Naive B cell (primary cell): ENCODE data around the gene INAVA. TPM values are rescaled to one million over a fixed set of nuclear protein-coding genes. Genes with fewer than 3 reads are reported as not detected.

Source experiments
- ATAC-seq, 2 donors: fragments of 150-1000 bp; cut with Tn5 transposase; 2 replicates each; pipeline ENCODE4 v1.10.0; 2021; ENCODE audit warnings: low read depth in 2 of 2, mild to moderate bottlenecking in 2 of 2, moderate library complexity in 2 of 2
- DNase-seq: peaks from one replicate; pipeline ENCODE4 v3.0.0; 2022
- H3K27ac Mint-ChIP-seq, 6 donors: one replicate each; pipeline ENCODE4 v1.8.0; 2020 to 2022; ENCODE audit warnings: mild to moderate bottlenecking in 6 of 6, mixed read lengths in 6 of 6, moderate library complexity in 5 of 6, inconsistent platforms in 2 of 6
- H3K27me3 Mint-ChIP-seq, 3 donors: one replicate each; pipeline ENCODE4 v1.8.0; 2021 to 2022; ENCODE audit warnings: mixed read lengths in 3 of 3, mild to moderate bottlenecking in 1 of 3
- H3K36me3 Mint-ChIP-seq, 2 donors: one replicate each; pipeline ENCODE4 v1.8.0; 2020 to 2022; ENCODE audit warnings: mixed read lengths in 2 of 2, inconsistent platforms in 1 of 2, mild to moderate bottlenecking in 1 of 2
- H3K4me1 Mint-ChIP-seq, 3 donors: one replicate each; pipeline ENCODE4 v1.8.0; 2020 to 2022; ENCODE audit warnings: mixed read lengths in 3 of 3, inconsistent platforms in 1 of 3, mild to moderate bottlenecking in 1 of 3, moderate library complexity in 1 of 3
- H3K4me3 Mint-ChIP-seq, 8 donors: one replicate each; pipeline ENCODE4 v1.8.0; 2020 to 2022; ENCODE audit warnings: mild to moderate bottlenecking in 8 of 8, mixed read lengths in 8 of 8, moderate library complexity in 8 of 8, inconsistent platforms in 2 of 8
- H3K9me3 Mint-ChIP-seq, 7 donors: one replicate each; pipeline ENCODE4 v1.8.0; 2020 to 2022; ENCODE audit warnings: mixed read lengths in 7 of 7, mild to moderate bottlenecking in 5 of 7, inconsistent platforms in 2 of 7, moderate library complexity in 1 of 7
- polyA plus RNA-seq, 6 donors: library from polyadenylated mRNA; unstranded; fragments of 300-500 nt; fragmentation: Illumina TruSeq; gene quantifications; one replicate each; pipeline ENCODE4 v1.2.3, GENCODE V29; 2021; ENCODE audit warnings: low read depth in 6 of 6

The INAVA gene
- polyA plus RNA-seq, 6 donors from 2014 or later: not detected

GRCh38 chr1:200869376-200869752 is 25.3 kb upstream of the INAVA start:
- Mint-ChIP-seq H3K27me3 (peaks cover 22 to 37% (median 22%) of the 10 kb centered on the region in 3 donors), H3K36me3 (peaks cover 0 to 9% of the 10 kb centered on the region in 2 donors)

GRCh38 chr1:200869753-200870391 is 24.8 kb upstream of the INAVA start:
- ATAC-seq: peak; percentile 40 to 50
- H3K27me3 Mint-ChIP-seq: peaks cover 27 to 42% (median 27%) of the 10 kb centered on the region in 3 donors

More at GRCh38 chr1:200869376-200869752, 25.3 kb upstream of the INAVA start:
- peak overlapping the region in 6 of 8 donors; percentile 28 to 77 (median 60) for H3K4me3 Mint-ChIP-seq
- ATAC-seq: peak in 1 of 2 donors; percentile 5
- DNase-seq: no peak
- H3K27ac Mint-ChIP-seq: peak overlapping the region in 3 of 6 donors; percentile 35 to 64 (median 63)
- peaks cover 9 to 29% (median 23%) of the 10 kb centered on the region in 3 donors for H3K4me1 Mint-ChIP-seq
- H3K9me3 Mint-ChIP-seq: no peaks in the 10 kb centered on the region

GRCh38 chr1:200872446-200873115 is 22.1 kb upstream of the INAVA start, which contains the start of gene GPR25:
Gene GPR25 (plus strand): TSS chr1:200872981. CDS start chr1:200873038, 57 bp downstream.
- no peaks in the 10 kb centered on the region for H3K9me3 Mint-ChIP-seq
- peaks cover 42 to 57% (median 48%) of the 10 kb centered on the region in 3 donors for H3K27me3 Mint-ChIP-seq
- peak within 1 kb of the TSS in 7 of 8 donors; percentile 59 to 74 (median 62) for H3K4me3 Mint-ChIP-seq
- DNase-seq (no peak), ATAC-seq (no peak)
- peak within 1 kb of the TSS in 3 of 6 donors; percentile 47 to 64 (median 55) for H3K27ac Mint-ChIP-seq
- H3K36me3 Mint-ChIP-seq: peaks cover 0 to 14% of the 10 kb centered on the region in 2 donors
- peaks cover 13 to 34% (median 27%) of the 10 kb centered on the region in 3 donors for H3K4me1 Mint-ChIP-seq

More at GRCh38 chr1:200869753-200870391, 24.8 kb upstream of the INAVA start:
- DNase-seq: no peak
- Mint-ChIP-seq H3K36me3 (peaks cover 0 to 14% of the 10 kb centered on the region in 2 donors), H3K4me1 (peaks cover 13 to 33% (median 27%) of the 10 kb centered on the region in 3 donors), H3K9me3 (no peaks in the 10 kb centered on the region), H3K4me3 (peak overlapping the region in 7 of 8 donors; percentile 28 to 79 (median 67)), H3K27ac (peak overlapping the region; percentile 35 to 94 (median 60))

GRCh38 chr1:200873116-200873670 is 21.5 kb upstream of the INAVA start:
- Mint-ChIP-seq H3K36me3 (peaks cover 0 to 14% of the 10 kb centered on the region in 2 donors), H3K9me3 (no peaks in the 10 kb centered on the region)

GRCh38 chr1:200873671-200874397 is 20.9 kb upstream of the INAVA start:
- Mint-ChIP-seq H3K36me3 (peaks cover 0 to 14% of the 10 kb centered on the region in 2 donors), H3K27ac (peak overlapping the region in 3 of 6 donors; percentile 47 to 62 (median 55)), H3K4me3 (peak overlapping the region in 6 of 8 donors; percentile 40 to 74 (median 61)), H3K4me1 (peaks cover 13 to 34% (median 27%) of the 10 kb centered on the region in 3 donors), H3K27me3 (peaks cover 42 to 57% (median 48%) of the 10 kb centered on the region in 3 donors), H3K9me3 (no peaks in the 10 kb centered on the region)
- ATAC-seq (peak; percentile 47 to 52), DNase-seq (no peak)

More at GRCh38 chr1:200873116-200873670, 21.5 kb upstream of the INAVA start:
- Mint-ChIP-seq H3K4me3 (peak overlapping the region in 5 of 8 donors; percentile 60 to 74 (median 62)), H3K4me1 (peaks cover 13 to 34% (median 27%) of the 10 kb centered on the region in 3 donors), H3K27ac (peak overlapping the region in 1 of 6 donors; percentile 55), H3K27me3 (peaks cover 42 to 57% (median 48%) of the 10 kb centered on the region in 3 donors)
- ATAC-seq (no peak), DNase-seq (no peak)

- peak overlapping the region in 2 of 6 donors; percentile 16 to 62 for H3K27ac Mint-ChIP-seq
- peak overlapping the region in 7 of 8 donors; percentile 14 to 80 (median 62) for H3K4me3 Mint-ChIP-seq
- H3K27me3 Mint-ChIP-seq: peaks cover 42 to 57% (median 48%) of the 10 kb centered on the region in 3 donors
- no peak for DNase-seq
- no peak for ATAC-seq
- H3K4me1 Mint-ChIP-seq: peaks cover 13 to 31% (median 23%) of the 10 kb centered on the region in 3 donors
- no peaks in the 10 kb centered on the region for H3K9me3 Mint-ChIP-seq
- H3K36me3 Mint-ChIP-seq: peaks cover 0 to 14% of the 10 kb centered on the region in 2 donors
Observed at GRCh38 chr1:200874694-200875093, 20.0 kb upstream of the INAVA start.

- Mint-ChIP-seq H3K9me3 (no peaks in the 10 kb centered on the region), H3K27ac (no peak overlapping the region), H3K36me3 (peaks cover 0 to 14% of the 10 kb centered on the region in 2 donors), H3K4me3 (peak overlapping the region in 1 of 8 donors; percentile 37), H3K27me3 (peaks cover 42 to 64% (median 48%) of the 10 kb centered on the region in 3 donors), H3K4me1 (peaks cover 13 to 31% (median 20%) of the 10 kb centered on the region in 3 donors)
- no peak for ATAC-seq
- no peak for DNase-seq
Observed at GRCh38 chr1:200875416-200875815, 19.3 kb upstream of the INAVA start.

- Mint-ChIP-seq H3K9me3 (no peaks in the 10 kb centered on the region), H3K4me3 (no peak overlapping the region), H3K4me1 (peaks cover 9 to 17% (median 13%) of the 10 kb centered on the region in 3 donors), H3K36me3 (peaks cover 0 to 14% of the 10 kb centered on the region in 2 donors), H3K27ac (no peak overlapping the region), H3K27me3 (peaks cover 30 to 54% (median 36%) of the 10 kb centered on the region in 3 donors)
- DNase-seq (no peak), ATAC-seq (no peak)
Observed at GRCh38 chr1:200877010-200877409, 17.7 kb upstream of the INAVA start.

DNA sequence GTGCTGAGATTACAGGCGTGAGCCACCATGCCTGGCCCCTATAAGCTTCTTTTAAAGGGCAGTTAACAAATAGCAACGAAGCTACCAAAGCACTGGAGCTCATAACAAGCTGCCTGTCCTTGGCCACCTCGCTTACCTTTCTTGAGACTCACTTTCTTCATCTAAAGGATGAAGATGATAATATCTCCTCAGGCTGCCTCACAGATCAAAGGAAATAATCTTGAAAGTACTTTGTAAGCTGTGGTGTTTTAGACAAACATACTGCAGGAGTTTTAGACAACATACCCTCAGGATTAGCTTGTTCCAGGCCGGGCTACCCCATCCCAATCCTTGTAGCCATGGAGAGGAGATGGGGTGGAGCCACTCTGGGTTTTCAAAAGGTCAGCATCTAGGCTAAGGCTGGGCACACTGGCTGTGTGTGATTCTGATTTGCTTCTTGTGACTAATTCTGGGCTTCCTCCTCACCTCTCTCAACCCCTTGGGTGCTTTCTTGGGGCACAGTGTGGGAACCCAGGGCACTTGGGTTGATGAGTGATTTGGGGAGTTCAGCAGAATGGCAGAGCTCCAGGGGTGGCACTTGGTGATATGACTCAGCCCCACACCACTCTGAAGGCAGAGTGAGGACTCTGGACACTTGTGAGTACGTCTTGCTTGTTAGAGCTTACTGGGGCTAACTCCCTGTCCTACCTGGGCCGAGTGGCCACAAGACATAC is 16.7 kb upstream of the INAVA start:
- ATAC-seq: no peak
- H3K4me3 Mint-ChIP-seq: no peak overlapping the region
- H3K27me3 Mint-ChIP-seq: peaks cover 29 to 49% (median 36%) of the 10 kb centered on the region in 3 donors
- H3K36me3 Mint-ChIP-seq: peaks cover 0 to 14% of the 10 kb centered on the region in 2 donors
- DNase-seq: no peak
- H3K27ac Mint-ChIP-seq: peak overlapping the region in 1 of 6 donors; percentile 59
- H3K4me1 Mint-ChIP-seq: peaks cover 7 to 17% (median 13%) of the 10 kb centered on the region in 3 donors
- H3K9me3 Mint-ChIP-seq: no peaks in the 10 kb centered on the region

DNA sequence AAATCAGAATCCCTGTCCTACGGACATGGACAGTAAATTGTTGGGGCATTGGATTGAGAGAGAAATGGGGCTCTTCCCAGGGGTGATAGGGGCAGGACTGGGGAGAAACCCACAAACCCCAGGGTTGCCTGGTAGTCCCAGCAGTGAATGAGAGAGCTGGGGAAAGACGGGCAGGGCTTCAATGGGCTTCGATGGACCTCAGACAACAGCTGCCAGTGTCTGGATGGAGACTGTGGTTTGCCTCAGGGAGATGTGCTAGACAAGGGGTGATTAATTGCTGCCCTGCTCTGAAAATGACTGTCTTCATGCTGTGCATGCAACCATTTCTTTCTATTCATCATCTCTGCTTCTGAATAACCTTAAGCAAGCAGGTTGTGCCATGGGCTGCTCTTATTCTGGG is 14.5 kb upstream of the INAVA start:
- peaks cover 17 to 31% (median 18%) of the 10 kb centered on the region in 3 donors for H3K27me3 Mint-ChIP-seq
- no peak overlapping the region for H3K27ac Mint-ChIP-seq
- DNase-seq: no peak
- no peak overlapping the region for H3K4me3 Mint-ChIP-seq
- peaks cover 0 to 3% (median 0%) of the 10 kb centered on the region in 3 donors for H3K4me1 Mint-ChIP-seq
- ATAC-seq: no peak
- H3K9me3 Mint-ChIP-seq: no peaks in the 10 kb centered on the region
- H3K36me3 Mint-ChIP-seq: no peaks in the 10 kb centered on the region

DNA sequence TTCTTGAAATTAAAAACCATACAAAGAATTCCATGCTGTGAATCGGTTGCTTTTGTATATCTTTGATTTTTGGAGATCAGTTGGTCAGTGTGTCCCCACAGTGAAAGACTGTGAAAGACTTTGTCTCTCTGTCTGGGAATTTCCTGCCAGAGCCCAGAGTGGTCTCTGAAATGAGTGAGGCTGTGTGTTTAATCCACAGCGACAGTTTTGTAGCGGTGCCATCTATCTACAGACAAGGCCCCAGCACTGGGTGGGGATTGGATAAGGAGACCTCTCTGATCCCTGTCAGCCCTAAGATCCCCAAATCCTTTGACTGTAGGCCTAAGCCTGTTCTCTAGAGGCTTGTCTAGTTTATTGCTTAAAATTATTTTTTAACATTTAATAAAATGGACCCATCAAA is 11.6 kb upstream of the INAVA start:
- peaks cover 10 to 11% (median 11%) of the 10 kb centered on the region in 3 donors for H3K4me1 Mint-ChIP-seq
- peak overlapping the region in 1 of 6 donors; percentile 76 for H3K27ac Mint-ChIP-seq
- peaks cover 0 to 13% (median 0%) of the 10 kb centered on the region in 3 donors for H3K27me3 Mint-ChIP-seq
- DNase-seq (no peak), ATAC-seq (no peak)
- no peak overlapping the region for H3K4me3 Mint-ChIP-seq
- no peaks in the 10 kb centered on the region for H3K9me3 Mint-ChIP-seq
- H3K36me3 Mint-ChIP-seq: no peaks in the 10 kb centered on the region
